KOPT-K1 (cell line): ENCODE measurements around the gene NKIRAS2.
"Not testable (repeated sequence)": the region's sequence is repeated elsewhere in the genome, so short reads cannot be mapped to it uniquely, and the experiment has no call there.

Experiments used
- H3K27ac ChIP-seq: fragments of 200-600 bp; sonication (generic); 2 replicates; pipeline ENCODE4 v1.5.1; 2016; ENCODE audit warnings: antibody characterized with exemption, mild to moderate bottlenecking, low read depth, low read length; ENCODE audit not compliant: poor library complexity, severe bottlenecking
- H3K36me3 ChIP-seq: fragments of 200-600 bp; sonication (generic); 2 replicates; pipeline ENCODE4 v1.5.1; 2017; ENCODE audit warnings: antibody characterized with exemption, mild to moderate bottlenecking, low read length, moderate library complexity; ENCODE audit not compliant: insufficient read depth
- H3K9me3 ChIP-seq: fragments of 200-600 bp; sonication (generic); 2 replicates; pipeline ENCODE4 v1.5.1; 2017; ENCODE audit warnings: antibody characterized with exemption, low read length, mild to moderate bottlenecking; ENCODE audit not compliant: insufficient read depth, poor library complexity, severe bottlenecking

Gene NKIRAS2

DNA sequence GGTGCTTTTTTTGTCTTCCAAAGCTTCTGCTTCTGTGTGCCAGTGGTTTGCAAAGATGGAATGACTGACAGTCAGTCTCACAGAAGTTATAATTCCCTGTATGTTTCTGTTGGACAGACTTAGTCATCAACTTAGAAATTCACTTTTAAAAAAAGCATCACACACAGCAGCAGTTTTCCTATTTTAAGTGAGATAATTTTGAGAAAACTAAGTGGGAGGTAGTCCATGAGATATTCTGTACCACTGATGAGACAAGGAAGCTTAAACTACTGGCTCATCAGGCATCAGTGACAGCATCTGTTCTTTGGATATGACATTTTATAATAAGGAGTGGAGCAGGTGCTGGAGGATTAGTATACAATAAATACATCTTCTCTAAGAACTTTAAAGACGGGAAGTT, 33.3 kb upstream of the NKIRAS2 start:
- H3K9me3 ChIP-seq, result no peaks in the 10 kb centered on the region
- peaks cover 100% of the 10 kb centered on the region for H3K36me3 ChIP-seq
- no peak overlapping the region for H3K27ac ChIP-seq

DNA sequence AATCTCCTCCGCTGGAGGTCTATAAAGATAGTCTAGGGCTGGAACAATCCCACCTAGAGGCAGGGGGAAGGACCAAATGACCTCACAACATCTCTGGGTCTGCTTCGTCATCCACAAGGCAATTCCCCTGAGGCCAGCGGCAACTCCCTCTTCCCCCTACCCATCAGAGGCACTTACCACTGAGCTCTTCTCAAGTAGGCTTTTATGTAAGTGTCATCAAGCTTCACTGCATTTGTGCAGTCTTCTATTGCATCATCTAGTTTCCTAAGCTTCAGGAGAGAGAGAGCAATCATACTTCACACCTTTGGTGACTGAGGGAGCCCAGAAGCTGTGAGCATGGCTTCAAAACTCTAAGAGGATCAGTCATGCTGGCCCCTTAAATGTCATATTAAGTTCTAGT, 32.2 kb upstream of the NKIRAS2 start:
- H3K27ac ChIP-seq, result no peak overlapping the region
- peaks cover 100% of the 10 kb centered on the region for H3K36me3 ChIP-seq
- H3K9me3 ChIP-seq, result no peaks in the 10 kb centered on the region

DNA sequence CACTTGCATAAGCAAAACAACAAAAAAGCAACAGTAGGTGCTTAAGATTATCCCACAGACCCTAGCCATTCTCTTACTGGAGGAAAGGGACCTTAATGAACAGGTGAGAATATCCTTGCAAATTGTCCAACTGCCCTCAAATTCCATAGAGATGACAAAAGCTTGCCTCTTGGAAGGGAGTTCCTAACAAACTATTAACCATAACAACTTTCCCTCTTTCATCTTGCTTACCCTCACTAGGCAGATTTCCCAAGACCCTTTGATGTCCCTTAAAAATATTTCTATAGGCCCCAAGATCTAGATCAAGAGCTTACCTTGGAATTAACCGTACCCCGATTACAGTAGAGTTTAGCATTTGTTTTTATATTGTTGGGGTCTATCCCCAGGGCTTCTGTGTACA, 31.5 kb upstream of the NKIRAS2 start:
- no peak overlapping the region for H3K27ac ChIP-seq
- H3K9me3 ChIP-seq, result no peaks in the 10 kb centered on the region
- peaks cover 100% of the 10 kb centered on the region for H3K36me3 ChIP-seq

DNA sequence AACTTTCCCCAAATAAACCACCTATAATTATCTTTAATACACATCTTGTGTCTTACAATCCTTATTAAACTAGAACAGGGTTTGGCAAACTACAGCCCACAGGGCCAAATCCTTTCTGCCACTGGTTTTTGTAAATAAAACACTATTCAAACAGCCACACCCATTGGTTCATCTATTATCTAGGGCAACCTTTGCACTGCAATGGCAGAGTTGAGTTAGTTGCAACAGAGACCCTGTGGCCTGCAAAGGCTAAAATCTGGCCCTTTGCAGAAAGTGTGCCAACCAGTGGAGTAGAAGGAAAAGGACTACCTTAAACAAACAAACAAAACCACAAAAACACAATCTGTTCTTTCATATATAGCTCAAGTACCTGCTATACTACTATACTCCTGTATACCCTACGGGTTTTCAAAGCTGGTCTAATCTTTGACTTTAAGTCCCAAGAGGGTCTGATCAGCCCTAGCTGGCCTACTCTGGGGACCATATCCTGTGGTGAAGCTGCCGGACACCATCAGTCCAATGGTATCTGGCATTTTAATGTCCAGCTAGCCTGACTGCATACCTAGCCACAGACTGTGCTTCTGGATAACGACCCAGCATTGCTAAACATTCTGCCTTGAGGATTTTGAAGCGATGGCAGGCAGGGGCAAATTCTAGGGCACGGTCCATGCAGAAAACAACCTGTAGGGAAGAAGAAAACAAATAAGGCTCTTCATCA, 30.0 kb upstream of the NKIRAS2 start:
- Histone ChIP-seq H3K27ac (no peak overlapping the region), H3K36me3 (peaks cover 98% of the 10 kb centered on the region), H3K9me3 (no peaks in the 10 kb centered on the region)

DNA sequence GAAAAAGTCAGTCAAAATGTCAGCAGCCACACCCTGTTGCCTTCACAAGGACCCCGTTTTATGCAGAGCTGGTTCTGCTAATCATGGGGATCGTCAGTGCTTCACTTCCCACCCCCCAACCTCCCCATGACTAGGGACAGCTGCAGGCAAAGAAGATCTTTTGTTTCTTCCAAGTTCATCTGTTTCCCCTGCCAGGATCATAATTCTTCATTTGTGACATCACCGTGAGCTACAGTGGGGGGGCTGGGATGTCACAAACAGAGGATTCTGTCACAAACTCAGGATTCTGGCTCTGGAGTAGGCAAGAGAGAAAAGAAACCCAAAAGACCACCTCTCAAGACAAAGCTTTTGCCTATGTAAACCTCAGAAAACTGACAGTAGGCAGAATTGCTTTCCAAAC, 27.3 kb upstream of the NKIRAS2 start:
- peaks cover 98% of the 10 kb centered on the region for H3K36me3 ChIP-seq
- no peaks in the 10 kb centered on the region for H3K9me3 ChIP-seq
- H3K27ac ChIP-seq, result no peak overlapping the region

DNA sequence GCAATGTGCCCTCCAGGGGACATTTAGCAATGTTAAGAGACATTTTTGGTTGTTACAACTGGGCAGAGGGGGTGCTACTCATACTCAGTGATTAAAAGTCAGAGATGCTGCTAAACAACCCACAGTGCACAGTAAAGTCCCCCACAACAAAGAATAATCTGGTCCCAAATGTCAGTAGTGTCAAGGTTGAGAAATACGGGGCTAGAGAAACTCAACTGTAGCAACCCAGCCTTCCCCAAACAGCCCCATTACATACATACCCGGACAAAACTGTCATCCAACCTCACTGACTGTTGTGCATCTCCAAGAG, 23.1 kb upstream of the NKIRAS2 start:
- Histone ChIP-seq H3K36me3 (peaks cover 96% of the 10 kb centered on the region), H3K27ac (no peak overlapping the region)

DNA sequence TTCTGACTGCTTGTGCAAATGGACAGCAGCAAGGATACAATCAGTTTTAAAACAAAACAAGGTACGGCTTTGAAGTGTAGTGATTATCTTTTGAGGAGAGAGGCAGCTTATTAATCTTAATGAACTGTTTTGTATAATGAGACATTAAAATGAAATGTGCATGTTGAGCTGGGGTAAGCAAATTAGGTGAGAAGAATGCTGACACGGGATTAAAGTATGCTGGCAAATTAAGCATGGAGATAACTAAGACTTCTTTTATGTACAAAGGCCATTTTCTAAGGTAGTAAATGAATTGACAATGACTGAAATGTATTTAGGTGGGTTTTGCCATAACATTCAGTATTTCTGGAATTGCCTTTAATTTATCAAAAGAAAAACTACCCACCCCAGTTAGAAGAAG, 21.4 kb upstream of the NKIRAS2 start:
- Histone ChIP-seq H3K9me3 (no peaks in the 10 kb centered on the region), H3K27ac (no peak overlapping the region), H3K36me3 (peaks cover 96% of the 10 kb centered on the region)

More for the DNA sequence above, 23.1 kb upstream of the NKIRAS2 start:
- no peaks in the 10 kb centered on the region for H3K9me3 ChIP-seq

DNA sequence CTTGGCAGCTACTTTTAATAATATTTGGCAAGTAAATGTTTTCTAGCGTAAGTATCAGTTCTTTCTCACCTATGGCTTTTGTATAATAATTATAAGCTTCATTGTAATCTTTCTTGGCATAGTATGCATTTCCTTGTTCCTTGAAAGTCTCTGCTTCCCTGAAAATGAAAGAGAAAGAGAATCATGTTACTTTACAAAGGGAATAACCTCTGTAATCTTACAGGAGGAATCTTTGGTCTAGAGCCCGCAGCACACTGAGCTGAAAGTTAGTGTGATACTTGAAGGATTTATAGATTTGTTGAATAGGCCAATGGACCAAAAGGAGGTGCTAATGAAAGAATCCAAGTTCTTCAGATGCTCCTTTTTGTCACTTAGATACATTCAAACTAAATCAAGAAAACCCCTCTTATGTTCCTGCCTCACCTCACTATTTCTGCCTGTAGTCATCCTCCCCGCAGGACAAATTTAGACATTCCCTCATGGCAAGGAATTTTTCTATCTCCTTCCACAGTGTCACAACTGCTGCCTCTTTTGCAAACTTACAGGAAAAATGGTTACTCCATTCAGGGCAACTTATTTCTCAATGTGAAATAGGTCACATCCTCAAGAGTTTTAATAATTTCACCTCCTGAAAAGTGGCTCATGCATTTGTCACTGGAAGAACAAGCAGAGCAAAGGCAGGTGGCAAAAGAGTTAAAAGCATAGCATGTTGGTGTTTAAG, 19.3 kb upstream of the NKIRAS2 start:
- H3K9me3 ChIP-seq, result no peaks in the 10 kb centered on the region
- H3K27ac ChIP-seq, result no peak overlapping the region
- peaks cover 87% of the 10 kb centered on the region for H3K36me3 ChIP-seq

DNA sequence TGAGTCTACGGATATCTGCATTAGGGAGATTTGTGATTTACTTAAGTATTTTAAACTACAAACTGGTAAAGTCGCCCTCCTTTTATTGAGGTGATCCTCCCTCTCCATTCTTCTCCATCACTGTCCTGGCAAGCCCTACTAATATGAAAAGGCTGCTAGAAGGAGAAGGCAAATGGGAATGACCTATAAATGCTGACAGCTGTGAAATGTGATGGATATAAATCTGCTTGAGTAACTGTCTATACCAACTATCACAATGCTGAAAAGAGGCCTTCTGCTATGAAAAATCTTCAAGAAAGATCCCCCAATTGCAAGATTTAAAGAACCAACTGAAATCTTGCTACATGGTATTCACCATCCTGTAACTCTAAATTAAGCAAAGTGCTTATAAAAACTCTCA, 18.2 kb upstream of the NKIRAS2 start:
- no peak overlapping the region for H3K27ac ChIP-seq
- peaks cover 75% of the 10 kb centered on the region for H3K36me3 ChIP-seq
- H3K9me3 ChIP-seq, result no peaks in the 10 kb centered on the region

DNA sequence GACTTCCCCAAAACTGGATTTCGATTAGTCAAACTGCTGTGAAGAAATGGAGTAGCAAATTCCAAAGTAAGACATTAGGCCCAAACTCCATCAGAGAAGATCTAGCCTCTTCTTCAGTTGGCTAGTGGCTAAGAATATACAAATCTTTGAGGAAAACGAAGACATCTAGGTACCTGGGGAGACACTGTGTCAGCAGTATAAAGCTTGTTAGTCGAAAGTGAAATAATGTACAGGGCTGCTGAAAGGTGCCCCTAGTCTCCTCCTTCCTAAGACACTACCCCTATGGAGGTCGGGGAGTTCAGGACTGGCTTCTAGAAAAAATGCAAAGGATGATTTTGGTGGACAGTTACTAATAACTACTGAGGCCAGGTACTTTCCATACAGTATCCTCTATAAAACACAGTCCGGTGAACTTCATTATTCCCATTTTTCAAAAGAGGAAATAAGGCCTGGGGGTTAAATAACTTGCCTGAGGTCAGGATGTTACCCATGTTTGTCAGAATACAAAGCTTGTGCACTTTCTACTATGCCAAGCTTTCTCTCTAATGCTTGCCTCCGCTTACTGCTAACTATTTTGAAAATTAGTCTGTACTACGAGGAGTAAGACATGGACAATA, 17.6 kb upstream of the NKIRAS2 start:
- Histone ChIP-seq H3K36me3 (peaks cover 70% of the 10 kb centered on the region), H3K9me3 (no peaks in the 10 kb centered on the region), H3K27ac (no peak overlapping the region)

DNA sequence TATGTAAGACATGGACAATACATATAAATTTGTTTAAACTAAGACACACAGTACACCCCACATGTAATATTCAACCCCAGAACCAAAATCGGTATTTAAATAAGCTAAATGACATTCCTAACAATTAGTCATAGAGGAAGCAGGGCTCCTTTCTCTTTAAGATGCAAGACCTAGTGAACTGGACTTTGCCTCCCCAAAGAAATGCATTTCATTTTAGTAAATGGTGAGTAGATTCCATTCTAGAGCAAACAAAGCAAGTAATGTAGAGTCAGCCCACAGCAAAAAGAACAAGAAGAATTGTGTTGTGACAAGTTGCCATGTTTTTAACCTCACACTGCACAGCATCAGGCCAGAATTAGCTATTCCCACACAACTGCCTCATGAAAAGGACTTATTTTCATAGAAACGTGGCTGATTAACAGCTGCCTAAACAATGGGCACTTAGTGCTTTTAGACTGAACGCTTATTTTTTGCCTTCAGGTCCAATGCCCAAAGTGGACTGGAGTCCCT, 17.0 kb upstream of the NKIRAS2 start:
- H3K36me3 ChIP-seq, result peaks cover 64% of the 10 kb centered on the region
- H3K9me3 ChIP-seq, result no peaks in the 10 kb centered on the region
- H3K27ac ChIP-seq, result no peak overlapping the region

DNA sequence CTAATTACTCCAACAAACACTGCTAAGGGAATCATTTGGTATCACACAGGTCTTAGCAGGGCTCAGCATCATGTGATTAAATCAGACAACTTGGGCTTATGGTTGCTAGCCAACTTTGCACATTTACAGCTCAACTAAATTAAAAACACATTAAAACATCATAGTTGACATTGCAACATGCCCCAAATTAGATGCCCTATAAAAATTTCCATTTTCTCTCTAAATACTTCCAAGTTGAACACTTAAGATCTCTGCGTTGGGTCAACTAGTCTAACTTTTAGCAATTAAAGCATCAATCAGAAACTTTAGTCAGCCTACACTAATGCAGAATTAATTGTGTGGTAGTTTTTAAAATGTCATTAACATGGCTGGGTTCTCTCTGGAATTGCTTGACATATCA, 14.7 kb upstream of the NKIRAS2 start:
- Histone ChIP-seq H3K27ac (no peak overlapping the region), H3K9me3 (no peaks in the 10 kb centered on the region), H3K36me3 (peaks cover 57% of the 10 kb centered on the region)

DNA sequence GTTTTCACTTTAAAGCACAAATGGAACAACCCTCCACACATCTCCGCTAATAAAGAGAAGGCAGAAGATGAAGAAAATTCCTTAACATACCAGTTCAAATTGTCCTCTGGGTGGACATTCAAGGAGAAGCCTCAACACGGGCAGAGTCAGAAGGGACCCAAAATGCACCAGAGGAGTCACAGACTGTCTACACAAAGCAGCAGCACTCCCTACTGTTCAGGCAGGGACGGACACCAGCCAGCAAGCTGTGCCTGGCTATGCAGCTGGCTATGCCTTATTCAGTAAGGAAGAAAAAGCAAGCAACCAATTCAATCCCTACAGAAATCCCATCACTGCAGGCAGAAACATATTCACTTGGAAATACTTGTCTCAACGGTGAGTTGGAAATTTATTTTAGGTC, 10.7 kb upstream of the NKIRAS2 start:
- H3K9me3 ChIP-seq, result no peaks in the 10 kb centered on the region
- H3K36me3 ChIP-seq, result peaks cover 40% of the 10 kb centered on the region
- H3K27ac ChIP-seq, result no peak overlapping the region

DNA sequence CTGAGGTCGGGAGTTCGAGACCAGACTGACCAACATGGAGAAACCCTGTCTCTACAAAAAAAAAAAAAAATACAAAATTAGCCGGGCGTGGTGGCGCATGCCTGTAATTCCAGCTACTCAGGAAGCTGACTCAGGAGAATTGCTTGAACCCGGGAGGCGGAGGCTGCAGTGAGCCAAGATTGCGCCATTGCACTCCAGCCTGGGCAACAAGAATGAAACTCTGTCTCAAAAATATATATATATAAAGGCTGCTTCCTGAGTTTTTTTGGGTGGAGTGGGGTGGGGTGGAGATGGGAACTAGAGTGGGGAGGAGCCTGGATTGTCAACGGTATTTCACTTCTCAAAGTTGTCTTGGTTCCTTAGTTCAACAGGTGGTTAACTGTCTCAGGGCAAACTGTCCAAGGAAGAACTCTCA, 9.6 kb upstream of the NKIRAS2 start:
- peaks cover 42% of the 10 kb centered on the region for H3K36me3 ChIP-seq
- not testable (repeated sequence) for H3K27ac ChIP-seq, H3K9me3 ChIP-seq

DNA sequence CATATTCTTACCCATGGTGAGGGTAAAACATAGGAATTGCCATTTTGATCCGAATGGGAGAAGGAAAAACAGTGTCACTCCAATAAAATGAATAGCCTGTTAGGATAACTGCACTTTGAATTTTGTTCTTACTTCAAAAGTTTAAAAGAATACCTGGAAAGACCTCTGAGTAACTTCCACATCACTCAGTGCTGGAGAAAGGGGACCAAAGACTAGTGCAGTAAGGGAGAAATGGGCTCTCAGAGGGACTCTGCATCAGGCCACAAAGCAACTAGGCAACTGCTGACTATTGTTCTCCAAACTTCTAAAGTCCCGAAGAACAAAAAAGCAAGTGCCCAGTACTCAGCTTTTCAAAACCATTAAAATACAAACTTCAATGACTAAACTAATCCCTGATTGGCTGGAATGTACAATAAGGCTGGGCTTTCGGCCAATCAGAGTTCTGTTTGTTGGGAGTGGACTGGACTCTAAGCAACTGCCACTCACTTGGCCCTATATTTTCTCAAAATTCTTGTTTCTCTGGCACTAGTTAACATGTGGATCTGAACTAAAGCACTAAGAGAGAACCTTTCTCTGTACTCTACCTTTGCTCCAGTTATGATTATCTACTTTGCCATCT, 8.9 kb upstream of the NKIRAS2 start:
- Histone ChIP-seq H3K36me3 (peaks cover 44% of the 10 kb centered on the region), H3K27ac (no peak overlapping the region), H3K9me3 (no peaks in the 10 kb centered on the region)
